ENCODE results near the gene SLC29A1.

DNA sequence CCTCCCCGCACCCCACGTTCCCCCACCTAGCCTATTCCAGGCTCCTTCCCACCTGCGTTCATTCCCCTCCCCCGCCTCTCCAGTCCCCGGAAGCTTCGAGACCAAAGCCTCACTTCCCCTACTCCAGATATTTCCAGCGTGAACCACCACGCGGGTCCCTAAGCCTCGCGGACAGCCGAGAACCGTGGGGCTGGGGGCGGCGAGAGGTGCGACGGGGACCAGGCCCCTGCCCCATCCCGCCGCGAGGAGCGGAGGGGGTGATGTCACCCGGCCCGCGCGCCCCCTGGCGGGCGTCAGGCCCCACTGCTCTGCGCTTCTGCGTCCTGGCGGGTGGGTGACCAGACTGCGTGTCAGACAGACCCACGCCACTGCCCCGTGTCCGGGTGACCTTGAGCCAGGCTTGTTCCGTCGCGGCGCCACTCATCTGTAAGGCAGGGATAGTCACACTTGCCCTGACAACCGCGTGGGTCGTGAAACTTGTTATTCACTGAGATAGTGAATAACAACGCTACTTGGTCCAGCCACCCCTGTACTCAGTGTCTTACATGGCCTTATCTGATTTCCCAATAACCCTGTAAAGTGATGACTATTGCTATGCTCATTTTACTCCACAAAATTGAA is 14.5 kb downstream of the SLC29A1 start:
- TF ChIP-seq, protein P1, sequence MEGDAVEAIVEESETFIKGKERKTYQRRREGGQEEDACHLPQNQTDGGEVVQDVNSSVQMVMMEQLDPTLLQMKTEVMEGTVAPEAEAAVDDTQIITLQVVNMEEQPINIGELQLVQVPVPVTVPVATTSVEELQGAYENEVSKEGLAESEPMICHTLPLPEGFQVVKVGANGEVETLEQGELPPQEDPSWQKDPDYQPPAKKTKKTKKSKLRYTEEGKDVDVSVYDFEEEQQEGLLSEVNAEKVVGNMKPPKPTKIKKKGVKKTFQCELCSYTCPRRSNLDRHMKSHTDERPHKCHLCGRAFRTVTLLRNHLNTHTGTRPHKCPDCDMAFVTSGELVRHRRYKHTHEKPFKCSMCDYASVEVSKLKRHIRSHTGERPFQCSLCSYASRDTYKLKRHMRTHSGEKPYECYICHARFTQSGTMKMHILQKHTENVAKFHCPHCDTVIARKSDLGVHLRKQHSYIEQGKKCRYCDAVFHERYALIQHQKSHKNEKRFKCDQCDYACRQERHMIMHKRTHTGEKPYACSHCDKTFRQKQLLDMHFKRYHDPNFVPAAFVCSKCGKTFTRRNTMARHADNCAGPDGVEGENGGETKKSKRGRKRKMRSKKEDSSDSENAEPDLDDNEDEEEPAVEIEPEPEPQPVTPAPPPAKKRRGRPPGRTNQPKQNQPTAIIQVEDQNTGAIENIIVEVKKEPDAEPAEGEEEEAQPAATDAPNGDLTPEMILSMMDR (IDR thresholded peaks at IDR 0.05 in 4 of 5, conservative IDR thresholded peaks at IDR 0.05 in 1 of 5) = peak; percentile 95 to 100 (median 99)
- TF ChIP-seq POLR2A (IDR thresholded peaks at IDR 0.05) = peak; percentile 61 to 71
